Endothelial cell (in vitro differentiated cells): Measurements from ENCODE around the gene SLC24A3. TPM values are rescaled to one million over a fixed set of nuclear protein-coding genes. Genes with fewer than 3 reads are reported as not detected.

ENCODE experiments used
- DNase-seq: peaks from one replicate; pipeline ENCODE4 v3.0.0; 2021; ENCODE audit warnings: low spot score
- H3K27ac Mint-ChIP-seq: one replicate; pipeline ENCODE4 v1.8.0; 2021; ENCODE audit warnings: mixed read lengths, inconsistent platforms; ENCODE audit not compliant: unreplicated experiment
- H3K27me3 Mint-ChIP-seq: one replicate; pipeline ENCODE4 v1.8.0; 2021; ENCODE audit warnings: mild to moderate bottlenecking, moderate library complexity, mixed read lengths, inconsistent platforms; ENCODE audit not compliant: unreplicated experiment
- H3K36me3 Mint-ChIP-seq: one replicate; pipeline ENCODE4 v1.8.0; 2021; ENCODE audit warnings: mild to moderate bottlenecking, low read depth, mixed read lengths, inconsistent platforms; ENCODE audit not compliant: unreplicated experiment
- H3K4me1 Mint-ChIP-seq: one replicate; pipeline ENCODE4 v1.8.0; 2021; ENCODE audit warnings: mild to moderate bottlenecking, mixed read lengths, inconsistent platforms; ENCODE audit not compliant: unreplicated experiment
- H3K4me3 Mint-ChIP-seq: one replicate; pipeline ENCODE4 v1.8.0; 2021; ENCODE audit warnings: mild to moderate bottlenecking, mixed read lengths, inconsistent platforms; ENCODE audit not compliant: unreplicated experiment
- H3K9me3 Mint-ChIP-seq: one replicate; pipeline ENCODE4 v1.8.0; 2021; ENCODE audit warnings: mixed read lengths, inconsistent platforms; ENCODE audit not compliant: unreplicated experiment
- CTCF ChIP-seq: fragments of 200-600 bp; sonication (generic); IDR thresholded peaks from one replicate; pipeline ENCODE4 v1.5.0; 2021; ENCODE audit warnings: antibody characterized with exemption; ENCODE audit not compliant: unreplicated experiment
- total RNA-seq: library from RNA; stranded (reverse); fragmentation: NEBNext Ultra II Directional; extraction: Animal tissue kit (Norgen Biotek cat#: 25700); gene quantifications from one replicate; pipeline ENCODE4 v1.2.1, GENCODE V29; 2021; ENCODE audit not compliant: unreplicated experiment

SLC24A3 gene
- total RNA-seq, 1 donor from 2014 or later = 0.15 TPM

GRCh38 chr20:19416627-19417026 lies 204.2 kb downstream of the SLC24A3 start:
- H3K9me3 Mint-ChIP-seq = no peaks in the 10 kb centered on the region
- no peak overlapping the region for H3K4me3 Mint-ChIP-seq
- TF ChIP-seq CTCF = no peak

GRCh38 chr20:19419396-19419795 lies 207.0 kb downstream of the SLC24A3 start:
- no peak for DNase-seq
- Mint-ChIP-seq H3K36me3 (no peaks in the 10 kb centered on the region), H3K27me3 (no peaks in the 10 kb centered on the region), H3K9me3 (no peaks in the 10 kb centered on the region), H3K4me3 (no peak overlapping the region), H3K27ac (no peak overlapping the region), H3K4me1 (peaks cover 7% of the 10 kb centered on the region)
- no peak for TF ChIP-seq CTCF

More at GRCh38 chr20:19416627-19417026, 204.2 kb downstream of the SLC24A3 start:
- H3K27me3 Mint-ChIP-seq = no peaks in the 10 kb centered on the region
- no peaks in the 10 kb centered on the region for H3K36me3 Mint-ChIP-seq
- H3K27ac Mint-ChIP-seq = no peak overlapping the region
- H3K4me1 Mint-ChIP-seq = no peaks in the 10 kb centered on the region
- no peak for DNase-seq

- no peaks in the 10 kb centered on the region for H3K27me3 Mint-ChIP-seq
- no peak overlapping the region for H3K27ac Mint-ChIP-seq
- H3K4me3 Mint-ChIP-seq = no peak overlapping the region
- peaks cover 7% of the 10 kb centered on the region for H3K4me1 Mint-ChIP-seq
- no peaks in the 10 kb centered on the region for H3K36me3 Mint-ChIP-seq
- H3K9me3 Mint-ChIP-seq = no peaks in the 10 kb centered on the region
- no peak for TF ChIP-seq CTCF
- DNase-seq = no peak
Measured at GRCh38 chr20:19423097-19423899, 210.9 kb downstream of the SLC24A3 start.

- no peak for DNase-seq
- Mint-ChIP-seq H3K4me3 (no peak overlapping the region), H3K27ac (no peak overlapping the region), H3K27me3 (no peaks in the 10 kb centered on the region), H3K4me1 (peaks cover 7% of the 10 kb centered on the region), H3K36me3 (no peaks in the 10 kb centered on the region), H3K9me3 (no peaks in the 10 kb centered on the region)
- no peak for TF ChIP-seq CTCF
Measured at GRCh38 chr20:19423900-19424620, 211.6 kb downstream of the SLC24A3 start.

- no peak for TF ChIP-seq CTCF
- Mint-ChIP-seq H3K9me3 (no peaks in the 10 kb centered on the region), H3K27me3 (no peaks in the 10 kb centered on the region), H3K4me3 (no peak overlapping the region), H3K36me3 (no peaks in the 10 kb centered on the region), H3K4me1 (peaks cover 7% of the 10 kb centered on the region), H3K27ac (no peak overlapping the region)
- no peak for DNase-seq
Measured at GRCh38 chr20:19426356-19426755, 213.9 kb downstream of the SLC24A3 start.
